ENCODE data around the gene IFNG-AS1.

IFNG-AS1 gene

GRCh38 chr12:67989184-67989920, at the start of gene IFNG-AS1:
Gene IFNG-AS1 (plus strand): TSS chr12:67989447.
- no peak for DNase-seq (ENCODE audit: low spot score)

- DNase-seq (ENCODE audit: low spot score): no peak
Measured at GRCh38 chr12:67939611-67940010, 49.6 kb upstream of the IFNG-AS1 start.

GRCh38 chr12:67940780-67941243, 48.4 kb upstream of the IFNG-AS1 start:
- no peak for DNase-seq (ENCODE audit: low spot score)

GRCh38 chr12:67942724-67943123, 46.5 kb upstream of the IFNG-AS1 start:
- DNase-seq (ENCODE audit: low spot score): no peak

- peak; percentile 56 for DNase-seq (ENCODE audit: low spot score)
Measured at GRCh38 chr12:67943141-67943892, 45.9 kb upstream of the IFNG-AS1 start.

GRCh38 chr12:67944093-67944492, 45.2 kb upstream of the IFNG-AS1 start:
- DNase-seq (ENCODE audit: low spot score): no peak

- DNase-seq (ENCODE audit: low spot score): no peak
Measured at GRCh38 chr12:67952787-67953186, 36.5 kb upstream of the IFNG-AS1 start.

- DNase-seq (ENCODE audit: low spot score): no peak
Measured at GRCh38 chr12:67957383-67957782, 31.9 kb upstream of the IFNG-AS1 start.

- DNase-seq (ENCODE audit: low spot score): no peak
Measured at GRCh38 chr12:67958187-67958586, 31.1 kb upstream of the IFNG-AS1 start.

GRCh38 chr12:67964456-67964855, 24.8 kb upstream of the IFNG-AS1 start:
- no peak for DNase-seq (ENCODE audit: low spot score)

GRCh38 chr12:67966560-67966959, 22.7 kb upstream of the IFNG-AS1 start:
- no peak for DNase-seq (ENCODE audit: low spot score)

- no peak for DNase-seq (ENCODE audit: low spot score)
Measured at GRCh38 chr12:67968321-67968720, 20.9 kb upstream of the IFNG-AS1 start.

- DNase-seq (ENCODE audit: low spot score): no peak
Measured at GRCh38 chr12:67968725-67969124, 20.5 kb upstream of the IFNG-AS1 start.

- DNase-seq (ENCODE audit: low spot score): no peak
Measured at GRCh38 chr12:67969134-67969802, 20.0 kb upstream of the IFNG-AS1 start.

GRCh38 chr12:67977668-67978067, 11.6 kb upstream of the IFNG-AS1 start:
- no peak for DNase-seq (ENCODE audit: low spot score)

- no peak for DNase-seq (ENCODE audit: low spot score)
Measured at GRCh38 chr12:67980391-67980790, 8.9 kb upstream of the IFNG-AS1 start.

GRCh38 chr12:67981287-67982162, 7.7 kb upstream of the IFNG-AS1 start:
- DNase-seq (ENCODE audit: low spot score): no peak

GRCh38 chr12:67982164-67982563, 7.1 kb upstream of the IFNG-AS1 start:
- no peak for DNase-seq (ENCODE audit: low spot score)

- no peak for DNase-seq (ENCODE audit: low spot score)
Measured at GRCh38 chr12:67986632-67987031, 2.6 kb upstream of the IFNG-AS1 start.

- no peak for DNase-seq (ENCODE audit: low spot score)
Measured at GRCh38 chr12:67988601-67989021, 636 bp upstream of the IFNG-AS1 start.

- no peak for DNase-seq (ENCODE audit: low spot score)
Measured at GRCh38 chr12:67991158-67991557, 1.9 kb downstream of the IFNG-AS1 start.

- no peak for DNase-seq (ENCODE audit: low spot score)
Measured at GRCh38 chr12:67993143-67993542, 3.9 kb downstream of the IFNG-AS1 start.

Measured in D341Med (cell line).